HG03378 (cell line): ENCODE results near the gene AIG1.
"Not testable (repeated sequence)": the region's sequence is repeated elsewhere in the genome, so short reads cannot be mapped to it uniquely, and the experiment has no call there.

Source experiments
- ATAC-seq: cut with Tn5 transposase; IDR thresholded peaks from one replicate; pipeline ENCODE4 v1.9.1; 2021; ENCODE audit warnings: mild to moderate bottlenecking, moderate library complexity; ENCODE audit not compliant: unreplicated experiment

Gene AIG1

GRCh38 chr6:143125864-143126573 lies 65.3 kb downstream of the AIG1 start:
- peak; percentile 20 for ATAC-seq

DNA sequence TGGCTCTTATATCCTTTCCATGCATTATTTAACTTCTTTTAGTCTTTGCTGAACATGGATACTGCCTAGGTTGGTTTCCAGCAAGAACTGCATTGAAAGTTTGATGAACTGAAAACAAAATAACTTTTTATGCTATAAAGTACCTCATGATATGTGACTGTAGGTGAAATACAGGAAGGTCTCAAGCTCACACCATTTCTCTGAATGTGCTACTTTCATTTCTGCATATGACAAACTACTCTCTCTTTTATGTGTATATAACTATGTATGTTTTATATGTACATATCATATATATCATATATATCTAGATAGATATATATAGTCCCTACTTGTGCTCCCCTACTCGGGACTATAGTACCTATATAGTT lies 65.9 kb downstream of the AIG1 start:
- ATAC-seq = peak; percentile 49

- no peak for ATAC-seq
Measured at GRCh38 chr6:143127941-143128680, 67.4 kb downstream of the AIG1 start.

GRCh38 chr6:143128681-143129015 lies 68.0 kb downstream of the AIG1 start:
- no peak for ATAC-seq

DNA sequence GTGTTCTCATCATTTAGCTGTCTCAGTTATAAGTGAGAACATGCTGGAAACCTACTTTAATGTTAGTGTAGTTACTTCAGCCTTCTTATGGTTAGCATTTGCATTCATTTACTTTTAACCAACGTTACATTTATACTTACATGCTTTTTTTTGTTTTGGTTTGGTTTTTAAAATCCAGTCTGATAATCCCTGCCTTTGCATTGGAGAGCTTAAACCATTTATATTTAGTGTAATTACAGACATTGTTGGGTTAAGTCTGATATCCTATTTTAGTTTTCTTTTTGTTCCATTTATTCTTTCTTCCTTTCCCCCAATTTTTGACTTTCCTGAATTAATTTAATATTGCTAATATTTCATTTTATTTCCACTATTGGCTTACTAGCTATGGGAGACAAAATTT lies 70.2 kb downstream of the AIG1 start:
- no peak for ATAC-seq

DNA sequence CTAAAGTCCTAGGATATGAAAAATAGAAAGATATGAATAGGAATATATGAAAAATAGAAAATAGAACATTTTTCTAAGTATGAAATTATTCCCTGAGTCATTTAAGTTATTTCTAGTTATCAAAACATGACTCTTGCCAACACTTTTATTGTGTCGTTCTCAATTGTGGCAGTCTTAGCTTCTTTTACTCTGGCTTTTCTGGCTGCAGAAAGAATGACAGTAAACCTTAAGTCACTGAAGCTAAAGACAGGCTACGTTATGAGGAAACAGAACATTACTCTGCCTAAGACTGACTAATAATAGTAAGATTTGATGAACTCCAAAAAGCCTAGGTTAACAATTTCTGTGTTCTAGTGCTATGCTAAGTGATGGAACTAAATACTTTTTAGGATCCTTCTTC lies 74.6 kb downstream of the AIG1 start:
- no peak for ATAC-seq

- no peak for ATAC-seq
Measured at GRCh38 chr6:143135797-143136561, 75.3 kb downstream of the AIG1 start.

DNA sequence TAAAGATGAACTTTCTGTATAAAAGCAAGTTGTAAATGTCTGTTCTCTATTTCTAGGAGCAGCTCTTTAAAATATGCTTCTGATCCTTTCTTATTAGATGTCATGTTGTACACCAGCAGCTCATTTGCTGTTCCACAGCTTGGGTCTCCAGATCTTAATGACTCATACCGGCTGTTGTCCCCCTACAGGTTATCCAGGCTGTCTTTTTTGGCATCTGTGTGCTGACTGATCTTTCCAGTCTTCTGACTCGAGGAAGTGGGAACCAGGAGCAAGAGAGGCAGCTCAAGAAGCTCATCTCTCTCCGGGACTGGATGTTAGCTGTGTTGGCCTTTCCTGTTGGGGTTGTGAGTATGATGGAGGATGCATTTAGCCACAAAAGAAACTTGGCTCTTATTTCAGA lies 76.0 kb downstream of the AIG1 start:
- no peak for ATAC-seq

DNA sequence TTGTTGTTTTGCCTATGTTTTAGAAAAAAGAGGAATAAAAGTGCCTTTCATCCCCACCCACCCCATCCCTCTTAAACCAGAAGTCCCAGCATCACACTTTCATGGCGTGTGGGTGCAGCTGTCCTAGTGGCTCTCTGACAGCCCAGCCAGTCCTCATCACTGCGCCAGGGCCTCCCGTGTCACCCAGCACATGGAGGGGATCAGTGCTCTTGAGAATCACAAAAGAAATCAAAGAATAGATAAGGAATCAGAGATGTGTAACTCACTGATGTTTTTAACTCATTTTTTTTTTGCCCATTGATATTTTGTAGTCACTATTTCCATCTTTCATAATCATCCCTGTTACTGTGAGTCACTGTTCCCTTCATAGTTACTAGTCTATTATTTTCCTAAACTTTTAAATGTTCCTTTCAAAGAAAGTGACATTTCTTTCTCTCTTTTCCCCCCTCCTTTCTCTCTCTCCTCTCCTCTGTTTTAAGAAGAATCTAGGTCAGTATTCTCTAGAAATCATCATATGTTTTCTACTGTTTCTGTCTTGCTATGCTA lies 78.6 kb downstream of the AIG1 start:
- ATAC-seq = no peak

DNA sequence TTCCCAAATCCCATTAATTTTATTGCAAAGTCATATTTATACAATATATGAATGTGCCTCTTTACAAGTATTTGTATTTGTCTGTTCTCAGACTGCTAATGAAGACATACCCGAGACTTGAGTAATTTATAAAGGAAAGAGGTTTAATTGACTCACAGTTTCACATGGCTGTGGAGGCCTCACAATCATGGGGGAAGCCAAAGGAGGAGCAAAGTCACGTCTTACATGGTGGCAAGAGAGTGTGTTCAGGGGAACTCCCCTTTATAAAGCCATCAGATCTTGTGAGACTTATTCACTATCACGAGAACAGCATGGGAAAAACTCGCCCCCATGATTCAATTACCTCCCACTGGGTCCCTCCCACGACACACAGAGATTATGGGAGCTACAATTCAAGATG lies 79.2 kb downstream of the AIG1 start:
- not testable (repeated sequence) for ATAC-seq

GRCh38 chr6:143140767-143141166 lies 80.1 kb downstream of the AIG1 start:
- ATAC-seq = no peak

- no peak for ATAC-seq
Measured at GRCh38 chr6:143141442-143141841, 80.8 kb downstream of the AIG1 start.

DNA sequence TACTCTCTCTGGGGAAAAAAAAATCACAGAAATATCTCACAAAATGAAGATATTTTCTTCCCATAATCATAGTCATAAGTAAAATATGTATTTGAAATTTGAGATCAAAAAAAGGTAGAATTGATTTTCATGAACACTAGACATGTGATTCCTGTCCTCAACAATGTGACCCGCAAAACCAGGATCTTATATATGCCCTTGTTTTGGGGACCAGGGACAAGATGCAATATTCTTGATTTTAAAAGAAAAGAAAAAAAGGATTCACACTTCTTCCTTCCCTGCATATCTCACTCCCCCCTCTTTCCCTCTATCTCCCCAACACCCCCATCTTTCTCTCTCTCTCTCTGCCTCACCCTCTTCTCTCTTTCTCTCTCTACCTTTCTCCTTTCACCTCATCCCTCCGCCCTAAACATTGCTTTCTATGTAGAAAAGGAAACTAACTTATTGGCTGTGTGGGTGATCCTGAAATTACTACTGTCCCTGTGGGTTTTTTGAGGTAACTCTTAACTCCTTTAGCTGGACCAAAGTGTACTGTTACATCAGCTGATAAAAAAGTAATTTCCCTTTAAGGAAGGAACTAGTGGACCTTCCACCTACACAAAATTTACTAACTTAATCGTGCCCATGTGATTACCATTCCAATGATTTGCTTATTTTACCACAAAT lies 85.6 kb downstream of the AIG1 start:
- no peak for ATAC-seq

- ATAC-seq = no peak
Measured at GRCh38 chr6:143149771-143150170, 89.1 kb downstream of the AIG1 start.

DNA sequence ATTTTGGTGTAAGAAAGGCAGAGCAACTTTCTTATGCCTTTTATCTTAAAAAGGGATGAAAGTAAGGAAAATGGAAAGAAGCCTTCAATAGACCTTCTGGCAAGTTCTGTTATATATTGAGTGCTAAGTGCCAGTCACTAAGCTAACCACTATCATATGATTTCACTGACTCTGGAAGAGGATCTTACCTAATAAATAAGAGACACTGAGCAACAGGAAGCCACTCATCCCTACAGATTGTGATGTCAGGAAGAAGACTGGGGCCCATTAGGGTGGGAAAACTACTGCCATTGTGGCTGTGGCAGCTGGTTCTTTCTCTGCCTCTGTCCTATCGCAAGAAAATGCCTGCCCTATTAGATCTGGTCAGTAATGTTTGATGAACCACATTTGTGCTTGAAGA lies 89.6 kb downstream of the AIG1 start:
- ATAC-seq = no peak

- ATAC-seq = no peak
Measured at GRCh38 chr6:143151381-143151780, 90.7 kb downstream of the AIG1 start.

- no peak for ATAC-seq
Measured at GRCh38 chr6:143155681-143156080, 95.0 kb downstream of the AIG1 start.

GRCh38 chr6:143157131-143157530 lies 96.4 kb downstream of the AIG1 start:
- ATAC-seq = no peak

DNA sequence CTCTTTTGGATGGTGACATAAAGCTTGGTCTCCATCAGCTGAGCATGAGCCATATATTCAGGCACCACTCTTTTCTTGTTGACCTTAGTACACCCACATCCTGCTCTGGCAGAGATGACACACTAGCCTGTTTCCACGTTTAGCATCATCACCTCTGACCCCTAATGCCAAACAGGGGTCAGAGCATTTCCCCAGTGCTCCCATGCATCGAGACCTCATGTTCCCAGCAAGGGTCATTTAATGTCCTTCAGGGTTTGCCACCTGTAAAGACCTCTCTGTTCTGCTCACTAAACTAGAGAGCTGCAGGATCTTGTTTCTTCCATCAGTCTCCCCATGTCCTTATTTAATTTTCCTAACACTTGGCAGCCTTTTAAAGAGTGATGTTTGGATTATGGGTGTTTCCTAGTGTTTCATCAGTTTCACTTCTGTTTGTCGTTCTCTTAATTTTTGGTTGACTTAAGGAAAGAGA lies 97.5 kb downstream of the AIG1 start:
- ATAC-seq = no peak

GRCh38 chr6:143159001-143159400 lies 98.3 kb downstream of the AIG1 start:
- no peak for ATAC-seq

- no peak for ATAC-seq
Measured at GRCh38 chr6:143160015-143160414, 99.3 kb downstream of the AIG1 start.
